H54 (cell line): ENCODE measurements around the gene HDGF.

ENCODE experiments used
- DNase-seq: peaks from one replicate; pipeline ENCODE4 v3.0.0; 2011; ENCODE audit warnings: low spot score, mixed read lengths; ENCODE audit not compliant: insufficient read length
- FAIRE-seq: peaks from 3 replicates; lab custom pipeline; 2011; peaks lifted over from hg19 to GRCh38; lab: Jason Lieb, UNC
- POLR2A ChIP-seq: IDR thresholded peaks from 2 replicates; pipeline ENCODE4 v1.6.1; 2011; ENCODE audit warnings: low read depth, mild to moderate bottlenecking, low read length

Gene HDGF

DNA sequence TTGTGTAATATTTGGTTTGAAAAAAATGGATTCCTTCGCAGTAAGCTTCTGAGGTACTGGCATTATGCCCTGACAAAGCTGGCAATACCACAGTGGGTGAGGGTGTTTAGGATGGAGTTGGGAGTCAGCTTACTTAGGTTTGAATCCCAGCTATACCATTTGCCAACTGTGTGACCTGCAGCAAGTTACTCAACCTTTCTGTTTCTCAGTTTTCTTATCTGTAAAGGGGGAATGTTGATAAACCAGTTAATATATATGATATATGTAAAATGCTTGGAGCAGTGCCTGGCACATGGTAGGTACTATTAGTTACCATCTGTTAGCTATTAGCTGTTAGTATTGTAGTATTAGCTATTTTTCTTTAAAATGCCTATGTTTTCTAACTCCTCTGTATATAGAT is 4.9 kb upstream of the HDGF start:
- FAIRE-seq (no peak), DNase-seq (no peak)
- no peak for TF ChIP-seq POLR2A

DNA sequence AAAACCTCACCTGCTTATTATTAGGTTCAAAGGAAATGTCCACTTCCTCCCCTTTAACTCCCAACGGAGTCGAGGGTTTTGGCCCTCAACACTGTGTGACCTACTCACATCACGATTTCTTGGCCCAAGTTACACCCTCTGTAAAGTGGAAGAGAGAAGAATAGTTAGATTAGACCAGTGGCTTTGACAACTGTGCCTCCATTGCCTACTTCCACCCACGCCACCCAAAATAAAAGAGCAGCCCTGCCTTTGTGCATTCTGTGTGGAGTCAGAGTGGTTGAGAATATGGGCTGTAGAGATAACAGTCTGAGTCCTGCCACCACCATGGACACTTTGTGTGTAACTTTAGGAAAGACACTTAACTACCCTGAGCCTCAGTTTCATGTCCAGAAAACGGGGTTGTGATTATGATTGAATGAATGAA is 4.1 kb upstream of the HDGF start:
- TF ChIP-seq POLR2A, result no peak
- DNase-seq (no peak), FAIRE-seq (no peak)

DNA sequence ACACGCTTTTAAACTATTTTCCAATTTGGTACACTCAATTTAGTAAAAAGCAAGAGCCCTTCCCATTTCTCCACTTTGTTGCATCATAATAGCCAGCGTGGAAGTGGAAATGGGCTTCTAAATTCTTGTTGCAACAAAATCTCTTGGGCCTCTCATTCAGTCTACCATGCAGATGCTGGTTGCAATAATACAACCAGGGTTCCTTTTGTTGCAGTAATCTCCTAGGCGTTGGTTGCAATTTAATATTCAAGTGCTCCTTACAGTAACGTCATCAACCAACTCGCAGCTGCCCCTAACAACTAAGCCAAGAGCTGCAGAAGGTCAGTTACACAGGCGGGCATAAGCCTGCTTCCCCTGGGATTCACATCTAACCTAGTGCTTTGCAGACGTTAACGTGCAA is 2.7 kb upstream of the HDGF start:
- no peak for TF ChIP-seq POLR2A
- DNase-seq (no peak), FAIRE-seq (no peak)

DNA sequence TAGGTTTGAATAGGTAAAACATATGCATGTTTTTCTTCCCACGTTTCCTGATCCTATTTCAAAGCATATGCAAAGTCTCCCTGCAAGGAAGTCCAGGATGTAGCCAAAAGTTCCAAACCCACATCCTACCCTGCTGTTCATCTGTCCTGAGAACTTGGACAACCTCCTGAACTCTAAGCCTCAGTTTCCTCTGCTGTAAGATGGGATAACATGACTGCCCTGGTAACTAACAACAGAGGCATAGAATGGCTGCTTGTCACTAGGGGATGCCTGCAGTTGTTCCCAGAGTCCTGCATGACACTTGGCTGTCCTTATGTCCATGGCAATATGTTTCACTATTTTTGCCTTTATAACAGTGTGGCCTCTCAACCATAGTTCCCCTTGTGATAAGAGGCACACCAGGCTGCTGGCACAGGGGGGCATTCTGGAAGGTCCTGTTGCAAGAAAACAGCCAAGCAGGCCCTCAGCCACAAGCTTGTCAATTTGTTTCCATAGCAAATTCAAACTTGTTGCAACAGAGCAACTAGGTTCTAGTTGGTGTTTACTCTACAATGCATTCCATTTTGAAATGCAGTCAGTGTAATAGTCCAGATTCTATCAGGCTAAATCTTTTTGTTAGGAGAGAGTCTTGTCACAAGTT is 1.5 kb upstream of the HDGF start:
- FAIRE-seq (no peak), DNase-seq (no peak)

DNA sequence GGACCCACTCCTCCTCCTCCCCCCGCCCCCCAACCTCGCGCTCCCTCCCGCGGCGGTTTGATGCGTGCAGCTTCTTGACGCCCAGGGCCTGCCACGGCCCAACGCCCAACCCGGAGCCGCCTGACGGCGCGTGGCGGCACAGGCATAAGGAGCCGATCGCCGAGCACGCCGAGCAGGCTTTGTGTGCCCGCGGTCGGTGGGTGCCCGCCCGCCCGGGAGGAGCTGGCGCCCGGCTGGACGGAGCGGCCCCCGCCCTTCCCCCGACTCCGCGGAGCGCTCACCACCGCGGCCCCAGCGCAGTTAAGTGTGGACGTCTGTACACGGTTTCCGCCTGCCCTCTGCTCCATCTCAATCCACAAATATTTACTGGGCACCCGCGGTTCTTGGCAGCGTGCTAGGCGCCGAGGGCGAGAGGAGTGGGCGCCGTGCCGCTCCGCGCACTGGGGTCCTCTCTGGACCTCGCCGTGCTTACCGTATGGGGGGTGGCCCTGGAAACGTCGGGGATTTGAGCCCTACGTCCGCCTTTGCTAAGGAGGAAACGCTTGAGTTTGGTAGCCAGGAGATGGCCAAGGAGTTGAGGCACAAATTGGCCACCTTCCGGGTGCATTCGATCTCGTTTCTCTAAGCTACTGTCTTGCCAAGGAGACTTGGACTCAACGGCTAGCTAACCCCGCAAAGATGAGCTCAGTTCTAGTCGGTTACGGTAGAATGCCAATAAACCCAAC is 444 bp upstream of the HDGF start:
- DNase-seq (peak; percentile 92), FAIRE-seq (no peak)
- TF ChIP-seq POLR2A, result peak; percentile 72

More for the DNA sequence above, 1.5 kb upstream of the HDGF start:
- no peak for TF ChIP-seq POLR2A

DNA sequence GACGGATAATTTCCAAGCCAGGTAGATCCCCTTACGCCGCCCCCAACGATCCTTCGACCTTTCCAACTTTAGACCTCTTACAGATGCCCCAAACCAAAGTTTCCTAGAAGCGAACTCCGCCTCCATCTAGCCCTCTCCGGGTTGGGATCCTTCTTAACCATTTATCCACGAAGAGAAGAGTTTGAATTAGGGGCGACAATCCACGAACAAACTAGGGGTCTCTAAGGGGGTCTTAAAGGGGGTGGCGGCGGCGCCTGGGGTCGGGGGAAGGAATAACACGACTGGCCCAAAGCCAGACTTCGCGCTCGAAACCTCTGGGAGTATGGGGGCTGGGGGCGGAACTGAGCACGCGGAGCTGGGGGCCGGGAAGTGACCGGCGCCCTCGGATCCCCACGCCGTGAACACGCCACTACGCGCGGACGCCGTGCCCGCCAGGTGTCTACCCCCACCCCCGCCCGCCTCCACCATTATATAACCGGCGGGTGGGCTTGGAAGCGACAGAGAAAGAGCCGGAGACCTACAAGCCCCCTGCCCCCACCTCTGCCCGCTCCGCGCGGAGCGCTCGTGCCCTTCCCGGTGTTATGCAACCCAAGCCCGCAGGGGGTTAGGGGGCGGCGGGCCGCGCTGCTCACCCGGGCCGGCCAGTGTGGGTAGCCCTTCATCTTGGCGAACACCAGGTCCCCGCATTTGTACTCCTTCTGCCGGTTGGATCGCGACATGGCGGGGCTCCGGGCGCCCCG is 594 bp downstream of the HDGF start:
- TF ChIP-seq POLR2A, result 0 out of 2 replicates have a peak, but pooled peaks have one; percentile 14
- FAIRE-seq (no peak), DNase-seq (no peak)

DNA sequence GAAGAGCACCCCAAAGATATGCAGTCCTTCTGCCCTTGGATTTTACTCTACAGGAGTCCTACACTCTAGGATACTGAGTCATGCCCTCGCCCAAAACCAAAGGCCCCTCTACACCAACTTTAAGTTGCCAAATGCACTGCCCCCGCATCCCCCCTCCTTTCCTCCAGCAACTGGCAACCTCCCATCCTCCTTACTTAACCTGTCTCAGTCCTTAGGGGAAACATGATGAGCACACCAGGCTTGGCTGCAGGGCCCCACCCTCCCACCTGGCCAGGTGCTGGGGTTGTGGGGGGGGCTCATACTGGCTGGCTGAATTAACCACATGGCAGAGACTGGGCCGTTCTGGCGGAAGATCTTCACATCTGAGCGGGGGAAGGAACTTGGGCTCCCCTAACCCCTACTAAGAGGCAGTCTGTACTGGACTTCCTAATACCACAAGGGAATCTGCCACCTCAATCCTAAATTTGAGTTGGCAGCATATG is 1.2 kb downstream of the HDGF start:
- no peak for DNase-seq
- TF ChIP-seq POLR2A, result no peak
- FAIRE-seq, result no peak

DNA sequence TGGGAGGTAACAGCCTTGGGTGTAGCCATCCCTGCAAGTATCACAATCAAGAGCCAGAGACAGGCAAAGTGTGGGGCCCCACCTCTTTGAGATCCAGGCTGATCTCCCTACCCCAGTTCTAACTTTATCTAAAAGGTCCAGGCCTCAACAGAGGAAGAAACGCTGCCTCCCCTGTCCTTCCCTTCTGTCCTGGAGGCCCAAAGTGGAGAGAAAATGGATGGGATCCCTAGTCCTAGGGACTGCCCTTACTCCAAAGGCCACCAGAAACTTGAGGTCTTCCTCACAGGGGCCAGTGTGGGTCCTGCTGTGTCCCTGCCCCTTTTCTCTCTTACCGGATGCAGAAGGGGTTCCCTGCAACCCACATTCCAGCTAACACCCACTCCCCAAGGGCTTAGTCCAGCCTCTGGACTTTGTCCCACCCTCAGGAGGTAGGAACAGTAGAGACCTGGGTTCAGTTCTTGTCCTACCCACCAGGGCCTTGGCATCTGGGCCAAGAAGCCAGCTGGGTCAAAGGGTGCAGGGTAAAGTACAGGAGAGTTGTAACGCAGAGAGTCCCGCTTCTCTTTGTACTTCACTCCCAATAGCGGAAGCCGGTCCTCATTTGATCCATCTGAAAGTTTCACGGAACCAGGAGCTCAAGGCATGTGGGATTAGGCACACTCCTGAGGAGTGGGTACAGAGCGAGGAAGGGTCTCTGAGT is 1.9 kb downstream of the HDGF start:
- FAIRE-seq (no peak), DNase-seq (no peak)
- TF ChIP-seq POLR2A, result no peak

DNA sequence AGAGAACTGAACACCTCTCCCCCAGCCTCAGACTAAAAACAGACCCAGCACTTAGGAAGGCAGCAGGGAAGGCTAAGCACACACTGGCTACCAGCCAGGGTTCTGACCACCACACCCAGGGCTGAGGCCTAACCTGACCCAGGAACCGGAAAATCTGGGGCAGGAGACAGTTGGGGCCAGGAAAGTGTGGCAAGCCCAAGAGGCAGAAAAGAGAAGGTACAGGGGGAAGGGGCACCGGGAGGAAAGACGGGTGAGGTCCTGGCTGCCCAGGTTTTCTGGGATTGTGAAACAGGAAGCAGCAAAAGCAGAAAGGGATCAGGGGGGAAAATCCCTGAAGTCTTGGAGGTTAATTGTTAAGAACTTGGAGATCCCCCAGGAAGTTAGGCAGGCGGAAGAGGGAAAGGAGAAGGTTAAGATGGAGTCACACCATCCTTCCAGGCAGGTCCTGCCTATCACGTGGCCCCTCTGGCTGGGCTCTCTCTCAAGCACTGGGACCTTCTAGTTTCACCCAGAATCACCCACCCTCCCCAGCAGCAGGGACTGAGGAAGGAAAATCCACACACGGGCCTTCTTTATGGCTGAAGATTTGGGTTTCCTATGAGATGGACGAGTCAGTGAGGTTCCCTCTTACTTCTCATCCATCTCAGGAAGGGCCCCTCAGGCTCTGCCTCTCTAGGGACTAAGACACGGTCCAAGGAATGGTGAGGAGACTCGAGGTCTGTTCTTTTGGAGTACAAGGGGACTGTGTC is 2.6 kb downstream of the HDGF start:
- FAIRE-seq, result no peak
- TF ChIP-seq POLR2A, result no peak
- DNase-seq, result no peak

DNA sequence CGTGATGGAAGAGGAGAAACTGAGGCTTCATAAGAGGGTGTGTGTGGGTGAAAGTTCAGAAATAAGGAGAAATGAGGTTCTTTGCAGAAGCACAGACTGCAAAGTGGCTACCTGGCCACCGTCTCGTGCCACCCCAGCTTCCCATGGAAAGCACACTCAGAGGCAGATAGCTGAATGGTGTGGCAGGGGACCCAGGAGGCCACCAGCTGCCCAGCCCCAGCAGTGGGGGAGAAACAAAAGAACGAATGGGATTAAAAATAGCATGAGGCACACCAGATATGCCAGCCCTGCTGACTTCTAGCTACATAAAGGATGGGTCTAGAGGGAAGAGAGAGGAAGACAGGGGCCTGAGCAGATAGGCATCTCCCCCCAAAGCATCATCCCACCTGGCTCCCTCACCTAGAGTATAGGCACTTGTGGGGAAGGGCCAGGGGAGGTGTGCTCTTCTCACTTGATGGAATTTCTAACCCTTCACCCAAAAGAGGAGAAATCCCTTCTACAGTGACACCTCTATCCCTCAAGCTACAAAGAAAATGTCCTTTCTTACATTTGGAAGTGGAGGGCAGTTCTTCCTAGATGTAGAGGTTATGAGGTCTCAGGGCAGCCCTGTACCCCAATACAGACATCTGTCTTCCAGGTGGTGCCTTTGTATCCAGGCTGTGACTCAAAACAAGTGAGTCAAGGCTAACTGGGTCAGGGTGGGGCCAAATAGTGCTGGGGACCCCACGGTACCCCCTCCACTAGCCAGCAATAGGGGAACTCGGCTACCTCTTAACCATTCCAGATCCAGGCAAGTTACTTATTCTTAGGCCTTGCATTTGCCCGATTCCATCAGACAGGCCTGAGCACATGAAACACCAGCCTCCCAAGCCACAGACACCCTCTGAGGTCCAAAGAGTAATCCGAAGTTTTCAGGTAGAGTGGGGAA is 3.5 kb downstream of the HDGF start:
- DNase-seq, result no peak

DNA sequence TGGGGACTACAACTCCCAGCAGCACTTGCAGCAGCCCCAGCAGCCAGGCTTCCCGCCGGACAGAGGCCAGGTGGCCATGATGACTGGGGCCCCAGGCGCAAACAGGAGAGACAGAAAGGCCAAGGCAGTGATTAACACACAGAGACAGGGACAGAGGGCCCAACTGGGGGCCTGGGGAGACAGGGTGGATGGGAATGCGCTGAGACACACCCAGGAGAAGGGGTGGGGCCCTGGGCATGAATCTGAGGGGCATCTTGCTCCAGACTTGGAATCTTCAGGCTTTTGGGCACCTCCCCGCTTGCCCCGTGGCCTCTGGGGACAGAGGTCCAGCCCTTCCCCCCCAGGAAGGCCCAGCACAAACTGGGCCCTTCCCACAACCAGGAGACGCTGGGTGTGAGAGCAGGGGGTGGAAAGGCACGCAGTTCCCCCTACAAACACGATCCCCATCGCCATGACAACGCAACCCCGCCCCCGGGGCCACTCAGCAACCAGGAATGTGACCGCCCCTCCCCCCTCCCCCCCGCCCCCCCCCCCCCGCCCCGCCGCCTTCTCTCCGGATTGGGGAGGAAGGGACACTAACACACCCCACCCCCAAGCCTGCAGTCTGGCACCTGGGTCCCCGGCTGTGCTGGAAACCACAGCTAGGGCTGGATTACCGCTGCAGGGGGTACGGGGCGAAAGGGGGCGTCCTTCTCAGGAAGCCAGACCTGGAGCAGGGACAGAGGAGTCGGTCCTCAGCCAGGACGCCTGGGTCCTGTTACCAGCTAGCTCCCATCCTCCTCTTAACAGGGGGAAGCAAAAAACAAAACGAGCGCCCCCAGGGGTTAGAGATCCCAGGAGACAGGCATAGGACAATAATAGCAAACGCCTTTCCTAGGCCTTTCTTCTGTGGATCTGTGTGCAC is 4.5 kb downstream of the HDGF start:
- TF ChIP-seq POLR2A, result peak; percentile 34
- DNase-seq, result peak; percentile 83
- FAIRE-seq, result no peak

More for the DNA sequence above, 3.5 kb downstream of the HDGF start:
- no peak for FAIRE-seq
- TF ChIP-seq POLR2A, result no peak

DNA sequence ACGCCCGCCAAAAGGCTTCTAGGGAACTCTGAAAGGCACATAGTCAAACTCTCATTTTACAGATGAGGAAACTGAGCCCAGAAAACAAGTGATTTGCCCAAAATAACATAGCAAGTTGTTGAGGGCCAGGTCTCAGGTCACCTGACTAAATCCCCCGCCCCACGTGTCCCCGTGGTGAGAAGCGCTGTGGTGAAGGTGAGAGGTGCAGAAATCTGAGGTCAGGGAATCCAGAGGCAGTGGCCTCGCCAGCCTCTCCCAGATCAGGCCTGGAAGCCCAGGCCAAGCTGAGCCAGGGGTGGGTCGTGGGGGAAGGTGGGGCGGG is 5.1 kb downstream of the HDGF start:
- DNase-seq, result no peak
- no peak for TF ChIP-seq POLR2A
- FAIRE-seq, result no peak
